Kidney (tissue), 14 donors: Measurements from ENCODE around the gene CUBN. TPM values are rescaled to one million over a fixed set of nuclear protein-coding genes. Genes with fewer than 3 reads are reported as not detected.

Experiments used
- DNase-seq, 5 donors: peaks; one replicate each; pipeline ENCODE4 v3.0.0-alpha.2; 2013 to 2020
- FAIRE-seq: peaks from 2 replicates; lab custom pipeline; 2012; peaks lifted over from hg19 to GRCh38; lab: Jason Lieb, UNC
- H3K27ac ChIP-seq, 2 donors: one replicate each; pipeline ENCODE4 v1.7.0; 2013; ENCODE audit warnings: low read depth in 2 of 2, low read length in 2 of 2, inconsistent platforms in 1 of 2
- H3K27me3 ChIP-seq: one replicate; pipeline ENCODE4 v1.7.1; 2013; ENCODE audit warnings: low read length, inconsistent platforms; ENCODE audit not compliant: control insufficient read depth, insufficient read depth
- H3K36me3 ChIP-seq, 3 donors: one replicate each; pipeline versions ENCODE4 v1.7.0 to v1.7.1; 2013; ENCODE audit warnings: low read length in 3 of 3, control low read depth in 1 of 3, inconsistent platforms in 1 of 3; ENCODE audit not compliant: insufficient read depth in 3 of 3, control insufficient read depth in 2 of 3
- H3K4me1 ChIP-seq, 3 donors: one replicate each; pipeline versions ENCODE4 v1.7.0 to v1.7.1; 2013; ENCODE audit warnings: low read length in 3 of 3, inconsistent platforms in 1 of 3, low read depth in 1 of 3; ENCODE audit not compliant: control insufficient read depth in 2 of 3, insufficient read depth in 2 of 3
- H3K4me3 ChIP-seq, 3 donors: one replicate each; pipeline versions ENCODE4 v1.7.0 to v1.8.1; 2013; ENCODE audit warnings: low read length in 3 of 3, control low read depth in 1 of 3, inconsistent platforms in 1 of 3
- H3K9ac ChIP-seq, 3 donors: one replicate each; pipeline versions ENCODE4 v1.7.0 to v1.7.1; 2013; ENCODE audit warnings: low read length in 3 of 3, control low read depth in 1 of 3, inconsistent platforms in 1 of 3
- H3K9me3 ChIP-seq, 3 donors: one replicate each; pipeline versions ENCODE4 v1.7.0 to v1.7.1; 2013; ENCODE audit warnings: low read length in 3 of 3, control low read depth in 1 of 3, inconsistent platforms in 1 of 3; ENCODE audit not compliant: control insufficient read depth in 2 of 3, insufficient read depth in 1 of 3
- CTCF ChIP-seq: IDR thresholded peaks from 3 replicates; pipeline ENCODE4 v1.5.1; 2012; ENCODE audit warnings: mild to moderate bottlenecking, moderate library complexity, borderline replicate concordance; ENCODE audit not compliant: insufficient read depth; ENCODE audit errors: extremely low read depth
- intact Hi-C: fragments of 100-400 bp; cut with DNase I; formaldehyde crosslinking; loops from one replicate; pipeline ENCODE4 v1.11.1; 2022
- polyA plus RNA-seq: library from polyadenylated mRNA; stranded (reverse); fragments of 350-450 nt; fragmentation: Illumina TruSeq; extraction: RNeasy Lipid Tissue Mini Kit (QIAGEN cat#74804); gene quantifications from one replicate; pipeline ENCODE4 v1.2.3, GENCODE V29; 2014; ENCODE audit warnings: low read depth, low replicate concordance; ENCODE audit not compliant: insufficient read depth
- total RNA-seq: library from RNA; stranded (reverse); fragmentation: NEBNext Ultra II Directional; extraction: Animal tissue kit (Norgen Biotek cat#: 25700); gene quantifications from one replicate; pipeline ENCODE4 v1.2.1, GENCODE V29; 2021
- donor health status: control.
- donor health status: control.
- donor health status: control.
- donor health status: control.
- donor health status: control.
- donor health status: DM: yes; HTN: yes; CAD: no.
- donor health status: Normal renal cell carcinoma (clear cell type).

Gene CUBN
- total and polyA plus RNA-seq, 2 donors from 2014 or later: 14.8 to 31.6 TPM

- intact Hi-C loops: no loop called here
- DNase-seq (no peak), FAIRE-seq (no peak)
- Histone ChIP-seq H3K27me3 (no peaks in the 10 kb centered on the region), H3K9me3 (no peaks in the 10 kb centered on the region), H3K27ac (no peak overlapping the region), H3K4me1 (no peaks in the 10 kb centered on the region), H3K4me3 (no peak overlapping the region), H3K36me3 (peaks cover 0 to 27% (median 9%) of the 10 kb centered on the region in 3 donors), H3K9ac (no peak overlapping the region)
- TF ChIP-seq CTCF: no peak
Observed at GRCh38 chr10:17076626-17077345, 52.8 kb downstream of the CUBN start.

GRCh38 chr10:17075533-17076359 lies 53.9 kb downstream of the CUBN start:
- FAIRE-seq: peak; percentile 51
- Histone ChIP-seq H3K27me3 (no peaks in the 10 kb centered on the region), H3K4me1 (no peaks in the 10 kb centered on the region), H3K27ac (no peak overlapping the region), H3K36me3 (peaks cover 0 to 27% (median 9%) of the 10 kb centered on the region in 3 donors), H3K9me3 (no peaks in the 10 kb centered on the region), H3K9ac (no peak overlapping the region), H3K4me3 (no peak overlapping the region)
- no peak for DNase-seq
- intact Hi-C loops: no loop called here
- TF ChIP-seq CTCF: no peak

GRCh38 chr10:17074541-17074847 lies 55.1 kb downstream of the CUBN start:
- no peaks in the 10 kb centered on the region for H3K4me1 ChIP-seq
- no peak for FAIRE-seq
- no peak for DNase-seq
- no peaks in the 10 kb centered on the region for H3K27me3 ChIP-seq
- no peaks in the 10 kb centered on the region for H3K9me3 ChIP-seq
- H3K36me3 ChIP-seq: peaks cover 0 to 22% (median 5%) of the 10 kb centered on the region in 3 donors
- no peak for TF ChIP-seq CTCF
- intact Hi-C loops: no loop called here
- H3K4me3 ChIP-seq: no peak overlapping the region
- H3K9ac ChIP-seq: no peak overlapping the region
- no peak overlapping the region for H3K27ac ChIP-seq
